K562 (cell line): ENCODE measurements around the gene RABGAP1L. TPM values are rescaled to one million over a fixed set of nuclear protein-coding genes. Genes with fewer than 3 reads are reported as not detected.
A peak's percentile ranks its signal among the peaks of the same experiment; 100 is the strongest.

Source experiments
- ATAC-seq: fragments of 200-7000 bp; cut with Tn5 transposase; 3 replicates; pipeline ENCODE4 v1.9.1; 2020; ENCODE audit warnings: moderate library complexity
- BruUV-seq: library from RNA; stranded (reverse); fragments of 400-500 nt; replicated peaks from 2 replicates; lab custom pipeline; 2021; lab: Mats Ljungman, UMichigan
- CTCF ChIA-PET: fragments of 300-600 bp; formaldehyde crosslinking; extraction: SDS; loops from one replicate; lab custom pipeline; 2021; ENCODE audit warnings: low intra/inter-chr PET ratio; lab: Yijun Ruan, JAX
- POLR2A ChIA-PET: fragments of 300-600, 350-650 bp; sonication (Branson Sonifier 250); formaldehyde crosslinking; extraction: SDS; loops from one replicate; lab custom pipeline; 2021; ENCODE audit warnings: antibody characterized with exemption, inconsistent platforms; lab: Yijun Ruan, JAX
- DNase-seq, 4 experiments: peaks; one replicate each; pipeline versions ENCODE4 v3.0.0 to v3.0.0-alpha.2; 2011 to 2018; ENCODE audit warnings: low spot score in 3 of 4, mixed read lengths in 3 of 4; ENCODE audit errors: extremely low read depth in 1 of 4
- FAIRE-seq: peaks from 2 replicates; lab custom pipeline; 2011; peaks lifted over from hg19 to GRCh38; lab: Jason Lieb, UNC
- H2AFZ ChIP-seq: 2 replicates; pipeline ENCODE4 v1.6.0; 2011; ENCODE audit warnings: low read depth, low read length, control low read depth, inconsistent platforms
- H3K27ac ChIP-seq: fragments of 200-600 bp; 3 replicates; pipeline ENCODE4 v1.8.0; 2011; ENCODE audit warnings: low read depth, mild to moderate bottlenecking, control low read depth, inconsistent platforms, low read length, moderate library complexity, mixed read lengths; ENCODE audit errors: extremely low read depth
- H3K27me3 ChIP-seq, 2 experiments: fragments of 300-600 bp in 1 of 2; 2 replicates in 1 of 2; 3 replicates in 1 of 2; pipeline versions ENCODE4 v1.6.0 to v1.8.0; 2011; ENCODE audit warnings: inconsistent platforms in 2 of 2, low read length in 2 of 2, mild to moderate bottlenecking in 1 of 2, mixed read lengths in 1 of 2, moderate library complexity in 1 of 2; ENCODE audit not compliant: control insufficient read depth in 2 of 2, insufficient read depth in 2 of 2
- H3K36me3 ChIP-seq: fragments of 300-600 bp; 3 replicates; pipeline ENCODE4 v1.8.0; 2011; ENCODE audit warnings: mild to moderate bottlenecking, low read length, inconsistent platforms; ENCODE audit not compliant: control insufficient read depth, insufficient read depth
- H3K4me1 ChIP-seq, 2 experiments: fragments of 200-600 bp in 1 of 2; replicated peaks in 1 of 2; 2 replicates in 1 of 2; 3 replicates in 1 of 2; pipeline versions ENCODE4 v1.5.1 to v1.8.0; 2011; ENCODE audit warnings: inconsistent platforms in 2 of 2, low read length in 2 of 2, mild to moderate bottlenecking in 1 of 2, mixed read lengths in 1 of 2, moderate library complexity in 1 of 2; ENCODE audit not compliant: control insufficient read depth in 2 of 2, insufficient read depth in 2 of 2
- H3K4me2 ChIP-seq: 2 replicates; pipeline ENCODE4 v1.6.1; 2011; ENCODE audit warnings: low read length, control low read depth, inconsistent platforms, mixed read lengths; ENCODE audit not compliant: insufficient read depth
- H3K4me3 ChIP-seq: fragments of 200-600 bp; sonication (generic), shearing (Covaris generic); 2 replicates; pipeline ENCODE4 v1.5.1; 2016; ENCODE audit warnings: control low read depth, inconsistent platforms
- H3K79me2 ChIP-seq: fragments of 200-600 bp; 3 replicates; pipeline ENCODE4 v1.8.0; 2011; ENCODE audit warnings: low read length, inconsistent platforms; ENCODE audit not compliant: control insufficient read depth, insufficient read depth
- H3K9ac ChIP-seq, 2 experiments: 2 replicates each; pipeline versions ENCODE4 v1.6.0 to v1.6.1; 2011; ENCODE audit warnings: low read depth in 2 of 2, low read length in 2 of 2, control low read depth in 1 of 2, inconsistent platforms in 1 of 2, mild to moderate bottlenecking in 1 of 2, mixed read lengths in 1 of 2; ENCODE audit not compliant: insufficient read depth in 1 of 2
- H3K9me1 ChIP-seq: one replicate; pipeline ENCODE4 v1.6.0; 2011; ENCODE audit warnings: inconsistent platforms, mild to moderate bottlenecking, low read length, moderate library complexity; ENCODE audit not compliant: control insufficient read depth, insufficient read depth
- H3K9me3 ChIP-seq: replicated peaks from 2 replicates; pipeline ENCODE4 v1.5.1; 2011; ENCODE audit warnings: low read depth, low read length, inconsistent platforms; ENCODE audit not compliant: control insufficient read depth, insufficient read depth
- H4K20me1 ChIP-seq: replicated peaks from 2 replicates; pipeline ENCODE4 v1.6.1; 2011; ENCODE audit warnings: low read length, inconsistent platforms, mixed read lengths; ENCODE audit not compliant: control insufficient read depth, insufficient read depth
- ADNP ChIP-seq: fragments of 200-800 bp; sonication (Bioruptor generic); IDR thresholded peaks from 2 replicates; pipeline ENCODE4 v1.6.1; 2016; ENCODE audit warnings: missing genetic modification characterization, missing compliant biosample characterization
- GTF2A2 ChIP-seq: IDR thresholded peaks from 2 replicates; pipeline ENCODE4 v1.6.1; 2016; ENCODE audit warnings: mild to moderate bottlenecking, missing genetic modification characterization, missing compliant biosample characterization
- SOX6 ChIP-seq: fragments of 450-650 bp; IDR thresholded peaks from 2 replicates; pipeline ENCODE4 v1.6.1; 2014; ENCODE audit warnings: mild to moderate bottlenecking
- TAF7 ChIP-seq: fragments of 450-650 bp; IDR thresholded peaks from 2 replicates; pipeline ENCODE4 v1.6.1; 2016; ENCODE audit warnings: missing genetic modification characterization, missing compliant biosample characterization
- ZNF175 ChIP-seq: fragments of 200-800 bp; sonication (Bioruptor generic); IDR thresholded peaks from 2 replicates; pipeline ENCODE4 v1.6.1; 2016; ENCODE audit warnings: low read depth, mild to moderate bottlenecking, missing genetic modification characterization, missing compliant biosample characterization
- WGBS: fragments of 100-300 bp; shearing (Covaris generic); methylation state at CpG from one replicate; pipeline ENCODE4 v1.1.6; 2016; ENCODE audit warnings: low coverage, mixed read lengths; ENCODE audit not compliant: insufficient coverage; ENCODE audit errors: missing lambda C conversion rate; 5-methylcytosine and 5-hydroxymethylcytosine counted together
- in situ Hi-C: fragments of 300-500 bp; cut with MboI; formaldehyde crosslinking; loops from 4 replicates; pipeline ENCODE4 v1.15.0; 2018; ENCODE audit warnings: inconsistent platforms, mixed read lengths
- intact Hi-C: fragments of 100-400 bp; cut with micrococcal nuclease; formaldehyde crosslinking; loops from 2 replicates; pipeline ENCODE4 v1.14.2; 2022
- polyA plus RNA-seq, 8 experiments: library from polyadenylated mRNA; depleted of rRNA in 4 of 8; stranded (reverse) in 5 of 8; unstranded in 3 of 8; fragments of >200 nt; fragmentation: Nextera tagmentation in 2 of 8; fragmentation: Illumina TruSeq in 1 of 8; extraction: Ambion mirVana in 2 of 8; extraction: Trizol in 1 of 8; gene quantifications; 2 replicates each; pipeline versions ENCODE4 v1.2.1 to v1.2.3, GENCODE V29; 2011 to 2014; ENCODE audit warnings: inconsistent platforms in 1 of 8, missing spikeins in 1 of 8
- total RNA-seq, 7 experiments: library from RNA; depleted of rRNA in 6 of 7; stranded (reverse); fragments of >200 nt in 6 of 7; fragmentation: Illumina TruSeq in 2 of 7; extraction: Trizol in 2 of 7; gene quantifications; 2 replicates each; pipeline versions ENCODE4 v1.2.1 to v1.2.3, GENCODE V29; 2011 to 2021; ENCODE audit warnings: low replicate concordance in 1 of 7
- TF ChIP-seq, protein P1 (sequence below): fragments of 250-450 bp; sonication (Bioruptor Pico); IDR thresholded peaks from 2 replicates; pipeline ENCODE4 v1.8.0; 2022; ENCODE audit warnings: inconsistent platforms
- TF ChIP-seq, protein P2 (sequence below): fragments of 250-450 bp; sonication (Bioruptor Pico); IDR thresholded peaks from 2 replicates; pipeline ENCODE4 v1.6.1; 2021; ENCODE audit warnings: mild to moderate bottlenecking
- TF ChIP-seq, protein P3 (sequence below): sonication (generic); formaldehyde crosslinking; IDR thresholded peaks from 2 replicates; pipeline ENCODE4 v1.5.0; 2020; ENCODE audit warnings: missing genetic modification reagents
- TF ChIP-seq, protein P4 (sequence below): sonication (generic); formaldehyde crosslinking; IDR thresholded peaks from 2 replicates; pipeline ENCODE4 v1.8.0; 2023; ENCODE audit warnings: missing genetic modification reagents, mild to moderate bottlenecking, borderline replicate concordance

RABGAP1L gene
- total and polyA plus RNA-seq, 9 of the 15 experiments (the other 6 are each of a cell fraction or from before 2014, with no cell fraction given) = 16.5 to 44.9 (median 26.7) TPM

DNA sequence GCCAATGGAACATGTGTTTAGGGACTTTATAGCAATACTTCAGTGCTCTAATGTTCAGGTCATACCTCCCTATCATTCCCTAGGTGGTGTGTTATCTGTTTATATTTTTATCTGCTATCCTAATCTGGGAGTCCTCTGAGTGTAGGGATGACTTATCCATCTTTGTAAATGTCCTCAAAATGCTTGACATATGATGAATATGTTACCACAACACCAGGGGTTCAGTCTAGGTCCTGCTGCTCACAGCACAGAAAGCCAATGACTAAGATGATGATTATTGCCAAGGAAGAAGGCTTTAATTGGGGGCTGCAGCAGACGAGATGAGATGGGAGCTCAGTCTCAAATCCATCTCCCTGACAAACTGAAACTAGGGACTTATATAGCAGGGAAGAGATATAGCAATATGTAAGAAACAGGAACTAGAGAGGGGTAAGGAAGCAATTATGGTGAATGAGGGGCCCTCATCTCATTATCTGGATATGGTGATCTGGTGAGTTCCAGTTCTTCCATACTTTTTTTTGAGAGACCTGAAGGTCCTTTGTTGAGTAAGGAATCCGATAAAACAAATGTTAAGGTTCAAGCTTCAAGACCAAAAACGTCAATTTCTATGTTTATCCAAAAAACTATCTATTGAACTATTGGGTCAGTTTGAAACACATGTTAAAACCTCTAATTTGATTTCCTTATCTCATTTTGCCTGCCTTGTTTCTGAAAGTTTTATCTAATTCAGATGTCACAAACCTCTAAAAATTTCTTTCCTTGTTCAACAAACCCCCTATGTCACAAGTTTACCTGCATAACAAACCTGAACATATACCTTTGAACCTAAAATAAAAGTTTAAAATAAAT lies 583.7 kb downstream of the RABGAP1L start:
- H3K27me3 ChIP-seq = no peaks in the 10 kb centered on the region
- no peaks in the 10 kb centered on the region for H3K9me3 ChIP-seq
- H3K4me1 ChIP-seq = peaks cover 0 to 10% of the 10 kb centered on the region in 2 experiments; a peak in 3 of 5 replicates
- H3K36me3 ChIP-seq = no peaks in the 10 kb centered on the region
- H3K27ac ChIP-seq = no peak overlapping the region
- H3K9ac ChIP-seq = no peak overlapping the region
- in situ Hi-C loops (loop anchor here (10.0 to 25.0 kb wide), 2 partner anchors 931 to 1328 kb away; partner anchors contain the start of genes CENPL and DARS2), intact Hi-C loops (loop anchor here (5.0 kb wide), 2 partner anchors 331 to 1321 kb away; no protein-coding TSS in a partner anchor)
- 25% methylated on average over 3 of the region's 3 CpGs for WGBS
- no peak overlapping the region for H2AFZ ChIP-seq
- H3K4me3 ChIP-seq = no peak overlapping the region
- no peaks in the 10 kb centered on the region for H3K9me1 ChIP-seq
- DNase-seq (no peak), FAIRE-seq (peak; percentile 32), ATAC-seq (no peak; the same call in 2 of the 3 replicates)
- H3K79me2 ChIP-seq = no peaks in the 10 kb centered on the region
- BruUV-seq = no TSS peak
- CTCF ChIA-PET = interaction anchor here (0.7 to 4.7 kb wide), 5 partner anchors 481 to 1322 kb away, joined by 3 to 35 read pairs (median 4); no protein-coding TSS in a partner anchor
- TF ChIP-seq, protein P1, sequence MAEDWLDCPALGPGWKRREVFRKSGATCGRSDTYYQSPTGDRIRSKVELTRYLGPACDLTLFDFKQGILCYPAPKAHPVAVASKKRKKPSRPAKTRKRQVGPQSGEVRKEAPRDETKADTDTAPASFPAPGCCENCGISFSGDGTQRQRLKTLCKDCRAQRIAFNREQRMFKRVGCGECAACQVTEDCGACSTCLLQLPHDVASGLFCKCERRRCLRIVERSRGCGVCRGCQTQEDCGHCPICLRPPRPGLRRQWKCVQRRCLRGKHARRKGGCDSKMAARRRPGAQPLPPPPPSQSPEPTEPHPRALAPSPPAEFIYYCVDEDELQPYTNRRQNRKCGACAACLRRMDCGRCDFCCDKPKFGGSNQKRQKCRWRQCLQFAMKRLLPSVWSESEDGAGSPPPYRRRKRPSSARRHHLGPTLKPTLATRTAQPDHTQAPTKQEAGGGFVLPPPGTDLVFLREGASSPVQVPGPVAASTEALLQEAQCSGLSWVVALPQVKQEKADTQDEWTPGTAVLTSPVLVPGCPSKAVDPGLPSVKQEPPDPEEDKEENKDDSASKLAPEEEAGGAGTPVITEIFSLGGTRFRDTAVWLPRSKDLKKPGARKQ (CRISPR knock-in tag) = no peak
- TF ChIP-seq, protein P2, sequence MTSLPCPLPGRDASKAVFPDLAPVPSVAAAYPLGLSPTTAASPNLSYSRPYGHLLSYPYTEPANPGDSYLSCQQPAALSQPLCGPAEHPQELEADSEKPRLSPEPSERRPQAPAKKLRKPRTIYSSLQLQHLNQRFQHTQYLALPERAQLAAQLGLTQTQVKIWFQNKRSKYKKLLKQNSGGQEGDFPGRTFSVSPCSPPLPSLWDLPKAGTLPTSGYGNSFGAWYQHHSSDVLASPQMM (CRISPR knock-in tag) = no peak
- no peak for TF ChIP-seq GTF2A2 (tag)
- no peak for TF ChIP-seq ZNF175 (CRISPR knock-in tag)
- TF ChIP-seq, protein P3, sequence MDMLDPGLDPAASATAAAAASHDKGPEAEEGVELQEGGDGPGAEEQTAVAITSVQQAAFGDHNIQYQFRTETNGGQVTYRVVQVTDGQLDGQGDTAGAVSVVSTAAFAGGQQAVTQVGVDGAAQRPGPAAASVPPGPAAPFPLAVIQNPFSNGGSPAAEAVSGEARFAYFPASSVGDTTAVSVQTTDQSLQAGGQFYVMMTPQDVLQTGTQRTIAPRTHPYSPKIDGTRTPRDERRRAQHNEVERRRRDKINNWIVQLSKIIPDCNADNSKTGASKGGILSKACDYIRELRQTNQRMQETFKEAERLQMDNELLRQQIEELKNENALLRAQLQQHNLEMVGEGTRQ (CRISPR knock-in tag) = no peak
- TF ChIP-seq, protein P4, sequence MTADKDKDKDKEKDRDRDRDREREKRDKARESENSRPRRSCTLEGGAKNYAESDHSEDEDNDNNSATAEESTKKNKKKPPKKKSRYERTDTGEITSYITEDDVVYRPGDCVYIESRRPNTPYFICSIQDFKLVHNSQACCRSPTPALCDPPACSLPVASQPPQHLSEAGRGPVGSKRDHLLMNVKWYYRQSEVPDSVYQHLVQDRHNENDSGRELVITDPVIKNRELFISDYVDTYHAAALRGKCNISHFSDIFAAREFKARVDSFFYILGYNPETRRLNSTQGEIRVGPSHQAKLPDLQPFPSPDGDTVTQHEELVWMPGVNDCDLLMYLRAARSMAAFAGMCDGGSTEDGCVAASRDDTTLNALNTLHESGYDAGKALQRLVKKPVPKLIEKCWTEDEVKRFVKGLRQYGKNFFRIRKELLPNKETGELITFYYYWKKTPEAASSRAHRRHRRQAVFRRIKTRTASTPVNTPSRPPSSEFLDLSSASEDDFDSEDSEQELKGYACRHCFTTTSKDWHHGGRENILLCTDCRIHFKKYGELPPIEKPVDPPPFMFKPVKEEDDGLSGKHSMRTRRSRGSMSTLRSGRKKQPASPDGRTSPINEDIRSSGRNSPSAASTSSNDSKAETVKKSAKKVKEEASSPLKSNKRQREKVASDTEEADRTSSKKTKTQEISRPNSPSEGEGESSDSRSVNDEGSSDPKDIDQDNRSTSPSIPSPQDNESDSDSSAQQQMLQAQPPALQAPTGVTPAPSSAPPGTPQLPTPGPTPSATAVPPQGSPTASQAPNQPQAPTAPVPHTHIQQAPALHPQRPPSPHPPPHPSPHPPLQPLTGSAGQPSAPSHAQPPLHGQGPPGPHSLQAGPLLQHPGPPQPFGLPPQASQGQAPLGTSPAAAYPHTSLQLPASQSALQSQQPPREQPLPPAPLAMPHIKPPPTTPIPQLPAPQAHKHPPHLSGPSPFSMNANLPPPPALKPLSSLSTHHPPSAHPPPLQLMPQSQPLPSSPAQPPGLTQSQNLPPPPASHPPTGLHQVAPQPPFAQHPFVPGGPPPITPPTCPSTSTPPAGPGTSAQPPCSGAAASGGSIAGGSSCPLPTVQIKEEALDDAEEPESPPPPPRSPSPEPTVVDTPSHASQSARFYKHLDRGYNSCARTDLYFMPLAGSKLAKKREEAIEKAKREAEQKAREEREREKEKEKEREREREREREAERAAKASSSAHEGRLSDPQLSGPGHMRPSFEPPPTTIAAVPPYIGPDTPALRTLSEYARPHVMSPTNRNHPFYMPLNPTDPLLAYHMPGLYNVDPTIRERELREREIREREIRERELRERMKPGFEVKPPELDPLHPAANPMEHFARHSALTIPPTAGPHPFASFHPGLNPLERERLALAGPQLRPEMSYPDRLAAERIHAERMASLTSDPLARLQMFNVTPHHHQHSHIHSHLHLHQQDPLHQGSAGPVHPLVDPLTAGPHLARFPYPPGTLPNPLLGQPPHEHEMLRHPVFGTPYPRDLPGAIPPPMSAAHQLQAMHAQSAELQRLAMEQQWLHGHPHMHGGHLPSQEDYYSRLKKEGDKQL (CRISPR knock-in tag) = no peak
- TF ChIP-seq ADNP = no peak
- TF ChIP-seq SOX6 = no peak
- TF ChIP-seq TAF7 (tag) = 0 out of 2 replicates have a peak, but pooled peaks have one; percentile 25
- no peak overlapping the region for H3K4me2 ChIP-seq
- no peaks in the 10 kb centered on the region for H4K20me1 ChIP-seq
- POLR2A ChIA-PET = interaction anchor here (0.6 kb wide), 1 partner anchor 1000 kb away, joined by 3 read pairs; the partner anchor contains the start of gene TNR
